Activated T-cell treated with anti-CD3 and anti-CD28 coated beads for 24 hours (primary cell): ENCODE results near the gene CYP3A5.

Experiments used
- DNase-seq: peaks from one replicate; pipeline ENCODE4 v3.0.0-alpha.2; 2020; ENCODE audit warnings: low read depth

CYP3A5 gene

DNA sequence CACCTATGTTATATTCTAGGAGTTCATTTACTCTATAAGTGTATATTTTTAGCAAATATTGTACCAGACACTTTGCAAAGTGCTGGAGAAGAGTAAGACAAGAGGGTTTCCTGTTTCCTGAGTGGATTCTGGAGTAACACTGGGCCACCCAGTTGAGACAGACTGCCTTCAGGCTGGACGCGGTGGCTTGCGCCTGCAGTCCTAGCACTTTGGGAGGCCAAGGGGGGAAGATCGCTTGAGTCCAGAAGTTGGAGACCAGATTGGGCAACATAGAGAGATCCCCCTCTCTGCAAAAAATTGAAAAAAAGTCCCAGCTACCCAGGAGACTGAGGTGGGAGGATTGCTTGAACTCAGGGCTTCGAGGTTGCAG, 63.8 kb downstream of the CYP3A5 start:
- no peak for DNase-seq

DNA sequence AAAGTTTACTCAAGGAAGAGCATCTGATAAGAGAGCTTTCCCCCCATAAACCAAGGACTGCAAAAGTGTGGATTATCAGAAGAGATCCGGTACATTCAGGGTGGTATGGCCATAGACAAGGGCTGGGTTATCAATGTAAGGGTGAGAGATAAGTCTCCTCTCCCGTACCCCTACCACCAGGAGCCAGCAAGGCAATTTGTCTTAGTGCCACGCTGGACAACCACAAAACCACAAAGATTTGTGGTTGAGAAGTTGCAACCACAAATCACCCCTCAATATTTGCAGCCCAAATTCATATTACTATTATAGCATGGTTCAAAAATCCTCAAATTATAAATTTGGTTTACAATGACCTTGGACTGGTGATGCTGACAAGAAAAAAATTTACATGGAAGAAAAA, 65.3 kb downstream of the CYP3A5 start:
- DNase-seq = no peak

DNA sequence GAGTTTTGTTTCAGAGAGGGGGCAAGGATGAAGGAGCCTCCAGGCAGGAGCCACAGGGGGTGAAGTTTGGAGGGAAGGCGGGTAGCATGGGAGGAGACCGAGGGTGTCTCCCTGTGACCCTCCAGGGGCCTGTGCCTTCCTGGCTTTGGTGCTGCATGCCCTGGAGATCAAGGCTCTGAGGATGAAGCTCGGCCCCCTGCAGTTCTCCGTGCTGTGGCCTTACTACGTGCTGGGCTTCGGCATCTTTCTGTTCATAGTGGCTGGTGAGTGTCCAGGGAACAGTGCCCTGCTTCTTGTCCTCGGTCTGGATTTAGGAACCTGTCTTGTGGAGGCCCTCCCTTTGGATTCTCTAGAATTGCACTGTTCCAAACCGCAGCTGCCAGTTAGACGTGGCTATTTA, 72.2 kb downstream of the CYP3A5 start:
- no peak for DNase-seq

DNA sequence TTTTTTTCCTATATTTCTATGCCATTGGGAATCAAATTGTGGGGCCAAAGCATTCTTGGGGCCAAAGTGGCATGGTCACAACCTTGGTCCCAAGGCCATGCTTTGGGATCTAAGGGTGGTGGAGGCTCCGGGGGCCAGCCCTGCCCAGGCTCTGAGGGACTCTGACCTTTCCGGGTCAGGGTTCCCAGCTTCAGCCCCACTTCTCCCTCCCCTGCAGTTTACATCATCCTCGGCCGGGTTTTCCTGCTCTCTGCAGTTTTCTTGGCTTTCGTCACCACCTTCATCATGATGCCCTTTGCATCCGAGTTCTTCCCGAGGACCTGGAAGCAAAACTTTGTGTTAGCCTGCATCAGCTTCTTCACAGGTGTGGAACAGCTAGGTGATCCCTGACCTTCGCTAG, 73.3 kb downstream of the CYP3A5 start:
- DNase-seq = no peak

DNA sequence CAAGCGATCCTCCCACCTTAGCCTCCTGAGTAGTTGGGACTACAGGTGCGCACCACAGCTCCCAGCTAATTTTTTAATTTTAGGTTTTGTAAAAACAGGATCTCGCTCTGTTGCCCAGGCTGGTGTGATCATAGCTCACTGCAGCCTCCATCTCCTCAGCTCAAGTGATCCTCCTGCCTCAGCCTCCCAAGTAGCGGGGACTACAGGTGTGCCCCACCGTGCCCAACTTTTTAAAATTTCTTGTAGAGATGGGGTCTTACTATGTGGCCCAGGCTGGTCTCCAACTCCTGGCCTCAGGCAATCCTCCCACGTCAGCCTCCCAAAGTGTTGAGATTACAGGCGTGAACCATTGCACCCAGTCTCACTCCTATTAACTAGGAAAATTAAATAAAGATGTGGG, 74.3 kb downstream of the CYP3A5 start:
- DNase-seq = no peak

DNA sequence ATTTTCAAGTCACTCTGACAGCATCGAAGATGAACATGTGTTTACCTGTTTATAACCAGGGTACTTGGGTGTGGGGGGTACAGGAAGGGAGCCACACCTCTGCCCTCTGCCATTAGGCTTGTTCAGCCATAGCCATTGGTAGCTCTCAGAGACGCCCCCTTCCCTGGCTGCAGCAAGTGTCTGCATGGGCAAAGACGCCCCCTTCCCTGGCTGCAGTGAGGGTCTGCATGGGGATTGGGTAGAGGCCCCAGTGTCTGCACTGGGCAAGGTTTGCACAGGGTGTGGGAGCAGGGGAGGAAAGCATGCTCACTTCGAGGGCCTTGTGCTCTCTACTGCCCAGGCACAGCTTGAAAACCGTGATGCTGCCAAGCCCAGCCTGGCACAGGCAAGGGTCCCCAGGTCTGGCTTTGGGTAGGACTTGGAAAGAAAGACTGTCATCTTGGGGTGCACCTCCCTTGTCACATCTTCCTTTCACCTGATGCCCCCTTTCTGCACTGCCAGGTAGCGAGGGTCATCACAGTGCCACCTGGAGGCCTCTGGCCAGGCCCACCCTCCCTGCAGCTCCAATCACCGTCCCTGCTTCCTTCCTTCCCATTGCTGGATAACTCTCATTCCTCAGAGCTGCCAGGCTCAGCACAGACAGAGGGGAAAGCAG, 78.0 kb downstream of the CYP3A5 start:
- DNase-seq = no peak

DNA sequence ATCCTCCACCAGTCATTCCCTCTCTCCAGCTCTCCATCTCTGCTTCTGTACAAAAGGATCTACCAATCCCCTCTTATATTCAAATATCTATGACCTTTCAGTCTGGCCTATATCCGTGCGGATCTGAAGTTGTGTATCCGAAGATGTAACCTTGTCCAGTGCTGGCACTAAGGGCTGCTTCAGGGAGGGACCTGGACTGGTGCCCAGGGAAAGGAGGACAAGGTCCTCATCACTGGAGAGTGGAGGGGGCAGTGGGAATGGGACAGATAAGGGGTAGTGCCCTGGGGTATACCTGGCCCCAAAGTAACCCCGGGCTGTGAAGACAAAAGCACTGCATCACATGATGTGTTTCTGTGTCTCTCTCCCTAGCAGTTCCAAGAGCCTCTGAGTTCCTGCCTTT, 80.0 kb downstream of the CYP3A5 start:
- DNase-seq = no peak
